ENCODE measurements around the gene NSG1.
"Not testable (repeated sequence)": the region's sequence is repeated elsewhere in the genome, so short reads cannot be mapped to it uniquely, and the experiment has no call there.

Gene NSG1

GRCh38 chr4:4436244-4436823, 49.4 kb downstream of the NSG1 start:
- DNase-seq: no peak

GRCh38 chr4:4437798-4438470, 51.0 kb downstream of the NSG1 start:
- no peak for DNase-seq

- no peak for DNase-seq
These were observed 52.0 kb downstream of the NSG1 start for GRCh38 chr4:4438891-4439290.

GRCh38 chr4:4439782-4440181, 52.9 kb downstream of the NSG1 start:
- no peak for DNase-seq

- no peak for DNase-seq
These were observed 53.6 kb downstream of the NSG1 start for GRCh38 chr4:4440333-4441061.

- DNase-seq: no peak
These were observed 56.9 kb downstream of the NSG1 start for GRCh38 chr4:4443821-4444220.

GRCh38 chr4:4446434-4446833, 59.5 kb downstream of the NSG1 start:
- no peak for DNase-seq

- DNase-seq: no peak
These were observed 68.4 kb downstream of the NSG1 start for GRCh38 chr4:4455210-4455865.

GRCh38 chr4:4456351-4456750, 69.4 kb downstream of the NSG1 start:
- DNase-seq: no peak

GRCh38 chr4:4456816-4457578, 70.1 kb downstream of the NSG1 start:
- no peak for DNase-seq

GRCh38 chr4:4457803-4458553, 71.1 kb downstream of the NSG1 start:
- no peak for DNase-seq

- DNase-seq: no peak
These were observed 72.3 kb downstream of the NSG1 start for GRCh38 chr4:4459181-4459580.

GRCh38 chr4:4460759-4461158, 73.9 kb downstream of the NSG1 start:
- DNase-seq: no peak

- DNase-seq: no peak
These were observed 74.3 kb downstream of the NSG1 start for GRCh38 chr4:4461178-4461577.

- no peak for DNase-seq
These were observed 74.9 kb downstream of the NSG1 start for GRCh38 chr4:4461850-4462249.

GRCh38 chr4:4462970-4463369, 76.1 kb downstream of the NSG1 start:
- DNase-seq: no peak

GRCh38 chr4:4465238-4465637, 78.3 kb downstream of the NSG1 start:
- DNase-seq: not testable (repeated sequence)
